ENCODE data around the gene CIAO2B.

CIAO2B gene

GRCh38 chr16:66926171-66926947 lies 7.8 kb downstream of the CIAO2B start:
- Histone ChIP-seq H3K4me3 (ENCODE audit: low read depth in 1 of 2, low read length in 2 of 2) (no peak overlapping the region), H3K36me3 (ENCODE audit: insufficient read depth, low read length) (no peaks in the 10 kb centered on the region), H3K4me1 (ENCODE audit: insufficient read depth, low read length) (no peaks in the 10 kb centered on the region), H3K9me3 (ENCODE audit: insufficient read depth, low read length, severe bottlenecking) (no peaks in the 10 kb centered on the region), H3K27me3 (ENCODE audit: insufficient read depth, low read length, poor library complexity) (no peaks in the 10 kb centered on the region), H2AFZ (ENCODE audit: low read depth, low read length) (no peak overlapping the region), H4K20me1 (ENCODE audit: insufficient read depth, low read length) (no peaks in the 10 kb centered on the region), H3K9ac (ENCODE audit: low read depth, low read length) (no peak overlapping the region), H3K79me2 (ENCODE audit: insufficient read depth, low read length) (no peaks in the 10 kb centered on the region), H3K27ac (ENCODE audit: low read length) (no peak overlapping the region), H3K4me2 (ENCODE audit: insufficient read depth, low read length) (no peak overlapping the region)
- no peak for ATAC-seq (ENCODE audit: insufficient read depth, low read depth)
- no peak for TF ChIP-seq CTCF (IDR thresholded peaks at IDR 0.05; ENCODE audit: borderline replicate concordance, extremely low read depth, low read length, poor library complexity, severe bottlenecking)
- no peak for TF ChIP-seq EZH2 (IDR thresholded peaks at IDR 0.05; ENCODE audit: borderline replicate concordance, low read depth, low read length, severe bottlenecking)
- no peak for DNase-seq

- Histone ChIP-seq H3K9me3 (ENCODE audit: insufficient read depth, low read length, severe bottlenecking) (no peaks in the 10 kb centered on the region), H2AFZ (ENCODE audit: low read depth, low read length) (no peak within 1 kb of the TSS), H4K20me1 (ENCODE audit: insufficient read depth, low read length) (no peaks in the 10 kb centered on the region), H3K9ac (ENCODE audit: low read depth, low read length) (no peak within 1 kb of the TSS), H3K79me2 (ENCODE audit: insufficient read depth, low read length) (no peaks in the 10 kb centered on the region), H3K4me1 (ENCODE audit: insufficient read depth, low read length) (no peaks in the 10 kb centered on the region), H3K36me3 (ENCODE audit: insufficient read depth, low read length) (no peaks in the 10 kb centered on the region), H3K4me2 (ENCODE audit: insufficient read depth, low read length) (no peak within 1 kb of the TSS), H3K27ac (ENCODE audit: low read length) (no peak within 1 kb of the TSS), H3K4me3 (ENCODE audit: low read depth in 1 of 2, low read length in 2 of 2) (no peak within 1 kb of the TSS), H3K27me3 (ENCODE audit: insufficient read depth, low read length, poor library complexity) (no peaks in the 10 kb centered on the region)
- DNase-seq (no peak), ATAC-seq (ENCODE audit: insufficient read depth, low read depth) (no peak)
- TF ChIP-seq CTCF (IDR thresholded peaks at IDR 0.05; ENCODE audit: borderline replicate concordance, extremely low read depth, low read length, poor library complexity, severe bottlenecking) (no peak), EZH2 (IDR thresholded peaks at IDR 0.05; ENCODE audit: borderline replicate concordance, low read depth, low read length, severe bottlenecking) (no peak)
Measured at GRCh38 chr16:66925322-66925840, 8.8 kb downstream of the CIAO2B start, which contains the start of gene RRAD. RRAD (minus strand) TSS chr16:66925535; CDS start chr16:66925179, 356 bp downstream.

- Histone ChIP-seq H3K27me3 (ENCODE audit: insufficient read depth, low read length, poor library complexity) (peaks cover 4% of the 10 kb centered on the region), H3K4me3 (ENCODE audit: low read depth in 1 of 2, low read length in 2 of 2) (no peak overlapping the region), H2AFZ (ENCODE audit: low read depth, low read length) (no peak overlapping the region), H3K79me2 (ENCODE audit: insufficient read depth, low read length) (no peaks in the 10 kb centered on the region), H4K20me1 (ENCODE audit: insufficient read depth, low read length) (no peaks in the 10 kb centered on the region), H3K9ac (ENCODE audit: low read depth, low read length) (no peak overlapping the region), H3K27ac (ENCODE audit: low read length) (no peak overlapping the region), H3K36me3 (ENCODE audit: insufficient read depth, low read length) (no peaks in the 10 kb centered on the region), H3K4me2 (ENCODE audit: insufficient read depth, low read length) (no peak overlapping the region), H3K9me3 (ENCODE audit: insufficient read depth, low read length, severe bottlenecking) (no peaks in the 10 kb centered on the region), H3K4me1 (ENCODE audit: insufficient read depth, low read length) (no peaks in the 10 kb centered on the region)
- DNase-seq (no peak), ATAC-seq (ENCODE audit: insufficient read depth, low read depth) (no peak)
- TF ChIP-seq EZH2 (IDR thresholded peaks at IDR 0.05; ENCODE audit: borderline replicate concordance, low read depth, low read length, severe bottlenecking) (no peak), CTCF (IDR thresholded peaks at IDR 0.05; ENCODE audit: borderline replicate concordance, extremely low read depth, low read length, poor library complexity, severe bottlenecking) (no peak)
Measured at GRCh38 chr16:66924527-66925321, 9.5 kb downstream of the CIAO2B start.

Measured in DND-41 (cell line).